Activated B cell treated with CpG ODN at 0.5 μM for 24 hours (primary cell): ENCODE results near the gene NHERF2. TPM values are rescaled to one million over a fixed set of nuclear protein-coding genes. Genes with fewer than 3 reads are reported as not detected.

Experiments
- ATAC-seq: fragments of 200-7000 bp; cut with Tn5 transposase; one replicate; pipeline ENCODE4 v1.10.0; 2021; ENCODE audit warnings: low read depth, mild to moderate bottlenecking, moderate library complexity
- CTCF ChIA-PET: fragments of 350-600 bp; sonication (Branson Sonifier 250); formaldehyde crosslinking; loops from one replicate; lab custom pipeline; 2021; ENCODE audit warnings: antibody characterized with exemption; lab: Charles Lee
- POLR2A ChIA-PET: fragments of 350-600 bp; sonication (Branson Sonifier 250); formaldehyde crosslinking; loops from one replicate; lab custom pipeline; 2021; ENCODE audit warnings: antibody characterized with exemption; lab: Charles Lee
- DNase-seq: peaks from one replicate; pipeline ENCODE4 v3.0.0; 2022
- H3K27ac Mint-ChIP-seq: one replicate; pipeline ENCODE4 v1.8.0; 2020; ENCODE audit warnings: mixed read lengths
- H3K27me3 Mint-ChIP-seq: one replicate; pipeline ENCODE4 v1.8.0; 2021; ENCODE audit warnings: mixed read lengths
- H3K36me3 Mint-ChIP-seq: one replicate; pipeline ENCODE4 v1.8.0; 2021; ENCODE audit warnings: low read depth, mixed read lengths
- H3K4me1 Mint-ChIP-seq: one replicate; pipeline ENCODE4 v1.8.0; 2021; ENCODE audit warnings: mixed read lengths
- H3K4me3 Mint-ChIP-seq: one replicate; pipeline ENCODE4 v1.8.0; 2020; ENCODE audit warnings: mild to moderate bottlenecking, mixed read lengths
- H3K9me3 Mint-ChIP-seq: one replicate; pipeline ENCODE4 v1.8.0; 2020; ENCODE audit warnings: mixed read lengths
- CTCF ChIP-seq: fragments of 200-600 bp; IDR thresholded peaks from one replicate; pipeline ENCODE4 v1.8.0; 2022; ENCODE audit warnings: antibody characterized with exemption, mild to moderate bottlenecking
- intact Hi-C: fragments of 100-400 bp; cut with micrococcal nuclease; formaldehyde crosslinking; loops from one replicate; pipeline ENCODE4 v1.15.1; 2024
- total RNA-seq: library from RNA; stranded (reverse); gene quantifications from 2 replicates; pipeline ENCODE4 v1.2.3, GENCODE V29; 2022

NHERF2 gene
- total RNA-seq, 1 donor from 2014 or later, result 0.93 TPM

GRCh38 chr16:2019921-2020831 lies 6.5 kb upstream of the NHERF2 start:
- H3K27me3 Mint-ChIP-seq, result peaks cover 27% of the 10 kb centered on the region
- peak overlapping the region; percentile 28 for H3K4me3 Mint-ChIP-seq
- POLR2A ChIA-PET, result interaction anchor here (0.5 to 2.1 kb wide), 9 partner anchors 27 to 927 kb away, joined by 3 to 13 read pairs (median 6); partner anchors contain the start of genes RPS2 and TRAF7
- H3K27ac Mint-ChIP-seq, result no peak overlapping the region
- DNase-seq, result no peak
- CTCF ChIA-PET, result interaction anchor here (1.4 kb wide), 1 partner anchor 16 kb away, joined by 6 read pairs; no protein-coding TSS in a partner anchor
- intact Hi-C loops, result no loop called here
- no peaks in the 10 kb centered on the region for H3K9me3 Mint-ChIP-seq
- TF ChIP-seq CTCF, result no peak
- ATAC-seq, result no peak
- no peaks in the 10 kb centered on the region for H3K36me3 Mint-ChIP-seq
- H3K4me1 Mint-ChIP-seq, result peaks cover 15% of the 10 kb centered on the region

- no peak overlapping the region for H3K27ac Mint-ChIP-seq
- H3K27me3 Mint-ChIP-seq, result peaks cover 30% of the 10 kb centered on the region
- no peak for TF ChIP-seq CTCF
- no peaks in the 10 kb centered on the region for H3K36me3 Mint-ChIP-seq
- intact Hi-C loops, result loop anchor here (1.0 to 2.0 kb wide), 9 partner anchors 14 to 479 kb away; partner anchors contain the start of genes E4F1, ECI1, NTHL1 and TSC2
- H3K4me1 Mint-ChIP-seq, result peaks cover 24% of the 10 kb centered on the region
- peak overlapping the region; percentile 79 for H3K4me3 Mint-ChIP-seq
- no peaks in the 10 kb centered on the region for H3K9me3 Mint-ChIP-seq
- ChIA-PET POLR2A (interaction anchor here (0.7 to 1.5 kb wide), 12 partner anchors 19 to 1166 kb away, joined by 3 to 21 read pairs (median 7); partner anchors contain the start of genes NTHL1, PKD1, RAB26 and TRAF7), CTCF (interaction anchor here (0.9 to 2.4 kb wide), 9 partner anchors 19 to 479 kb away, joined by 3 to 20 read pairs (median 3); partner anchors contain the start of genes ECI1, PKD1 and TRAF7)
- ATAC-seq (peak; percentile 23), DNase-seq (no peak)
These were observed 4.0 kb upstream of the NHERF2 start for GRCh38 chr16:2022723-2023091.

GRCh38 chr16:2023092-2024031 lies 3.3 kb upstream of the NHERF2 start:
- CTCF ChIA-PET, result interaction anchor here (0.9 to 2.4 kb wide), 5 partner anchors 32 to 228 kb away, joined by 3 to 20 read pairs (median 4); partner anchors contain the start of genes ECI1 and PKD1
- POLR2A ChIA-PET, result interaction anchor here (0.7 to 2.1 kb wide), 10 partner anchors 19 to 1165 kb away, joined by 3 to 21 read pairs (median 8); partner anchors contain the start of genes NTHL1, PKD1, RAB26 and TRAF7
- Mint-ChIP-seq H3K9me3 (no peaks in the 10 kb centered on the region), H3K4me3 (peak overlapping the region; percentile 79), H3K27me3 (peaks cover 27% of the 10 kb centered on the region), H3K36me3 (no peaks in the 10 kb centered on the region), H3K27ac (peak overlapping the region; percentile 73), H3K4me1 (peaks cover 24% of the 10 kb centered on the region)
- TF ChIP-seq CTCF, result peak; percentile 82
- DNase-seq (peak; percentile 97), ATAC-seq (peak; percentile 94)
- intact Hi-C loops, result loop anchor here (1.0 to 2.0 kb wide), 9 partner anchors 15 to 478 kb away; partner anchors contain the start of genes E4F1, ECI1, NTHL1 and TSC2

GRCh38 chr16:2024032-2024420 lies 2.7 kb upstream of the NHERF2 start:
- ChIA-PET POLR2A (interaction anchor here (2.1 kb wide), 1 partner anchor 131 kb away, joined by 13 read pairs; the partner anchor contains the start of gene TRAF7), CTCF (interaction anchor here (1.2 to 2.4 kb wide), 2 partner anchors 116 to 227 kb away, joined by 3 to 20 read pairs; partner anchors contain the start of gene ECI1)
- H3K36me3 Mint-ChIP-seq, result no peaks in the 10 kb centered on the region
- H3K27me3 Mint-ChIP-seq, result peaks cover 24% of the 10 kb centered on the region
- no peak for TF ChIP-seq CTCF
- H3K27ac Mint-ChIP-seq, result no peak overlapping the region
- intact Hi-C loops, result no loop called here
- H3K4me1 Mint-ChIP-seq, result peaks cover 22% of the 10 kb centered on the region
- ATAC-seq (no peak), DNase-seq (no peak)
- H3K4me3 Mint-ChIP-seq, result peak overlapping the region; percentile 16
- H3K9me3 Mint-ChIP-seq, result no peaks in the 10 kb centered on the region
